HepG2 (cell line): ENCODE data around the gene NBPF3. TPM values are rescaled to one million over a fixed set of nuclear protein-coding genes. Genes with fewer than 3 reads are reported as not detected.
A peak's percentile ranks its signal among the peaks of the same experiment; 100 is the strongest.

Experiments
- ATAC-seq: fragments of 200-7000 bp; cut with Tn5 transposase; 3 replicates; pipeline ENCODE4 v1.9.1; 2020; ENCODE audit warnings: mild to moderate bottlenecking, moderate library complexity
- BruUV-seq: library from RNA; stranded (reverse); fragments of 400-500 nt; replicated peaks from 2 replicates; lab custom pipeline; 2021; lab: Mats Ljungman, UMichigan
- CTCF ChIA-PET: fragments of 300-600 bp; formaldehyde crosslinking; extraction: SDS; loops from one replicate; lab custom pipeline; 2021; ENCODE audit warnings: low total read pairs, inconsistent platforms, low intra/inter-chr PET ratio; lab: Yijun Ruan, JAX
- POLR2A ChIA-PET: fragments of 350-600 bp; sonication (Branson Sonifier 250); formaldehyde crosslinking; loops from one replicate; lab custom pipeline; 2020; ENCODE audit warnings: antibody characterized with exemption, inconsistent platforms; lab: Yijun Ruan, JAX
- DNase-seq: peaks from one replicate; pipeline ENCODE4 v3.0.0-alpha.2; 2015; ENCODE audit warnings: low spot score
- FAIRE-seq: peaks from 3 replicates; lab custom pipeline; 2011; peaks lifted over from hg19 to GRCh38; lab: Jason Lieb, UNC
- H2AFZ ChIP-seq: one replicate; pipeline ENCODE4 v1.6.1; 2011; ENCODE audit warnings: low read length, inconsistent platforms
- H3K27ac ChIP-seq: fragments of 300-600 bp; 3 replicates; pipeline ENCODE4 v1.8.0; 2011; ENCODE audit warnings: mixed run types, mild to moderate bottlenecking, mixed read lengths, low read length, inconsistent platforms; ENCODE audit not compliant: insufficient read depth; ENCODE audit errors: extremely low read length
- H3K27me3 ChIP-seq, 2 experiments: fragments of 200-600 bp in 1 of 2; 2 replicates in 1 of 2; 3 replicates in 1 of 2; pipeline versions ENCODE4 v1.6.0 to v1.8.0; 2011; ENCODE audit warnings: low read length in 2 of 2, mild to moderate bottlenecking in 2 of 2, moderate library complexity in 2 of 2, inconsistent platforms in 1 of 2; ENCODE audit not compliant: insufficient read depth in 2 of 2, control insufficient read depth in 1 of 2
- H3K36me3 ChIP-seq, 2 experiments: fragments of 200-600 bp in 1 of 2; replicated peaks in 1 of 2; 2 replicates in 1 of 2; 3 replicates in 1 of 2; pipeline versions ENCODE4 v1.5.1 to v1.8.0; 2011; ENCODE audit warnings: low read length in 2 of 2, inconsistent platforms in 1 of 2; ENCODE audit not compliant: insufficient read depth in 2 of 2, control insufficient read depth in 1 of 2
- H3K4me1 ChIP-seq: 2 replicates; pipeline ENCODE4 v1.5.1; 2012; ENCODE audit warnings: low read length, inconsistent platforms; ENCODE audit not compliant: insufficient read depth
- H3K4me2 ChIP-seq: 2 replicates; pipeline ENCODE4 v1.6.0; 2011; ENCODE audit warnings: low read depth, low read length, inconsistent platforms
- H3K4me3 ChIP-seq, 3 experiments: fragments of 200-600 bp in 1 of 3; sonication (generic), shearing (Covaris generic) in 1 of 3; replicated peaks in 1 of 3; 2 replicates each; pipeline ENCODE4 v1.5.1; 2011 to 2016; ENCODE audit warnings: low read length in 3 of 3, inconsistent platforms in 2 of 3, low read depth in 2 of 3, mild to moderate bottlenecking in 2 of 3, control low read depth in 1 of 3, mixed read lengths in 1 of 3; ENCODE audit not compliant: insufficient read depth in 1 of 3
- H3K79me2 ChIP-seq: one replicate; pipeline ENCODE4 v1.6.1; 2011; ENCODE audit warnings: low read length, inconsistent platforms; ENCODE audit not compliant: insufficient read depth
- H3K9ac ChIP-seq: 2 replicates; pipeline ENCODE4 v1.6.0; 2011; ENCODE audit warnings: mild to moderate bottlenecking, low read depth, low read length, inconsistent platforms; ENCODE audit not compliant: insufficient read depth
- H3K9me3 ChIP-seq: 2 replicates; pipeline ENCODE4 v1.5.1; 2012; ENCODE audit warnings: mild to moderate bottlenecking, low read length
- H4K20me1 ChIP-seq: 2 replicates; pipeline ENCODE4 v1.6.0; 2011; ENCODE audit warnings: inconsistent platforms, mild to moderate bottlenecking, low read length, moderate library complexity; ENCODE audit not compliant: insufficient read depth
- GATAD1 ChIP-seq: IDR thresholded peaks from 2 replicates; pipeline ENCODE4 v1.6.1; 2016; ENCODE audit warnings: missing genetic modification reagents, missing compliant biosample characterization
- GZF1 ChIP-seq: sonication (generic); formaldehyde crosslinking; IDR thresholded peaks from 2 replicates; pipeline ENCODE4 v1.5.1; 2020; ENCODE audit warnings: mild to moderate bottlenecking, missing genetic modification reagents
- JUND ChIP-seq: sonication (generic); formaldehyde crosslinking; IDR thresholded peaks from 2 replicates; pipeline ENCODE4 v1.8.0; 2022; ENCODE audit warnings: mild to moderate bottlenecking, missing genetic modification reagents
- MAFF ChIP-seq: IDR thresholded peaks from 2 replicates; pipeline ENCODE4 v1.6.1; 2011; ENCODE audit warnings: low read depth, low read length, improper control_type of control experiment
- MAFK ChIP-seq, 2 experiments: IDR thresholded peaks in 1 of 2; conservative IDR thresholded peaks in 1 of 2; 2 replicates each; pipeline ENCODE4 v1.6.1; 2011; ENCODE audit warnings: improper control_type of control experiment in 2 of 2, low read length in 2 of 2
- TCF12 ChIP-seq, 2 experiments: fragments of 450-650 bp in 1 of 2; sonication (generic) in 1 of 2; formaldehyde crosslinking in 1 of 2; IDR thresholded peaks; 2 replicates each; pipeline versions ENCODE4 v1.6.1 to v1.8.0; 2017 to 2022; ENCODE audit warnings: antibody characterized with exemption in 1 of 2, mild to moderate bottlenecking in 1 of 2, missing genetic modification reagents in 1 of 2, moderate library complexity in 1 of 2
- TCF7 ChIP-seq: sonication (generic); IDR thresholded peaks from 2 replicates; pipeline ENCODE4 v1.6.1; 2016; ENCODE audit warnings: antibody characterized with exemption, low read depth
- ZNF510 ChIP-seq: sonication (generic); formaldehyde crosslinking; IDR thresholded peaks from 2 replicates; pipeline ENCODE4 v1.4.0; 2020; ENCODE audit warnings: low read depth, mild to moderate bottlenecking, missing genetic modification reagents
- ZNF629 ChIP-seq: sonication (generic); formaldehyde crosslinking; conservative IDR thresholded peaks from 2 replicates; pipeline ENCODE4 v1.5.0; 2020; ENCODE audit warnings: missing genetic modification reagents
- WGBS: methylation state at CpG from one replicate; pipeline ENCODE4 v1.1.6; 2017; ENCODE audit warnings: low lambda C conversion rate; 5-methylcytosine and 5-hydroxymethylcytosine counted together
- in situ Hi-C: cut with HindIII; loops from 2 replicates; pipeline ENCODE4 v1.10.0; 2017; ENCODE audit warnings: low pct_unique_long_range_greater_than_20kb; ENCODE audit not compliant: extremely low pct_ligation_motif_present
- intact Hi-C: fragments of 100-400 bp; cut with micrococcal nuclease; formaldehyde crosslinking; loops from one replicate; pipeline ENCODE4 v1.10.0; 2022; ENCODE audit not compliant: unreplicated experiment
- polyA plus RNA-seq, 8 experiments: library from polyadenylated mRNA; depleted of rRNA in 3 of 8; stranded (reverse) in 7 of 8; unstranded in 1 of 8; fragments of >200 nt; fragmentation: Illumina TruSeq in 4 of 8; extraction: Trizol in 4 of 8; gene quantifications; 2 replicates each; pipeline versions ENCODE4 v1.2.1 to v1.2.3, GENCODE V29; 2011 to 2016; ENCODE audit warnings: low read depth in 4 of 8, missing spikeins in 1 of 8, mixed read lengths in 1 of 8; ENCODE audit not compliant: insufficient read depth in 1 of 8
- total RNA-seq, 5 experiments: library from RNA; depleted of rRNA; stranded (reverse); fragments of >200 nt; fragmentation: Illumina TruSeq; extraction: Trizol; gene quantifications; 2 replicates each; pipeline ENCODE4 v1.2.3, GENCODE V29; 2016; ENCODE audit warnings: low read depth in 1 of 5

NBPF3 gene
- total and polyA plus RNA-seq, 2 of the 13 experiments (the other 11 are each of a cell fraction or from before 2014, with no cell fraction given) = 3.5 to 4.9 TPM

GRCh38 chr1:21511579-21512522 lies 71.9 kb downstream of the NBPF3 start:
- 68% methylated on average over 6 of the region's 11 CpGs for WGBS
- Histone ChIP-seq H3K4me1 (peaks cover 23% of the 10 kb centered on the region), H3K79me2 (no peaks in the 10 kb centered on the region), H3K9me3 (no peaks in the 10 kb centered on the region), H3K27ac (no peak overlapping the region), H3K4me2 (no peak overlapping the region), H3K9ac (no peak overlapping the region), H3K4me3 (no peak overlapping the region), H2AFZ (no peak overlapping the region), H4K20me1 (no peaks in the 10 kb centered on the region), H3K36me3 (no peaks in the 10 kb centered on the region), H3K27me3 (peaks cover 5 to 58% of the 10 kb centered on the region in 2 experiments; a peak in 4 of 5 replicates)
- ChIA-PET POLR2A (no interaction called here), CTCF (no interaction called here)
- DNase-seq (no peak), FAIRE-seq (no peak), ATAC-seq (no peak)
- intact Hi-C loops (no loop called here), in situ Hi-C loops (loop anchor here (5.0 kb wide), 2 partner anchors 55 to 145 kb away; no protein-coding TSS in a partner anchor)
- BruUV-seq = no TSS peak
- TF ChIP-seq TCF7 (no peak), GZF1 (CRISPR knock-in tag) (no peak), GATAD1 (CRISPR knock-in tag) (no peak), TCF12 (IDR thresholded peaks at IDR 0.05) (no peak), TCF12 (CRISPR knock-in tag; IDR thresholded peaks at IDR 0.05) (no peak), MAFK (conservative IDR thresholded peaks at IDR 0.05 in 1 of 2, IDR thresholded peaks at IDR 0.05 in 1 of 2; ENCODE audit: low read length in 2 of 2) (peak; percentile 48 to 57; a peak in 3 of 4 replicates), MAFF (peak; percentile 49), JUND (CRISPR knock-in tag) (no peak), ZNF510 (CRISPR knock-in tag) (no peak), ZNF629 (peak; percentile 36; the same call in 1 of the 2 replicates)
